Measurements from ENCODE around the gene ZNF418.
"Not testable (repeated sequence)": the region's sequence is repeated elsewhere in the genome, so short reads cannot be mapped to it uniquely, and the experiment has no call there.

The ZNF418 gene

DNA sequence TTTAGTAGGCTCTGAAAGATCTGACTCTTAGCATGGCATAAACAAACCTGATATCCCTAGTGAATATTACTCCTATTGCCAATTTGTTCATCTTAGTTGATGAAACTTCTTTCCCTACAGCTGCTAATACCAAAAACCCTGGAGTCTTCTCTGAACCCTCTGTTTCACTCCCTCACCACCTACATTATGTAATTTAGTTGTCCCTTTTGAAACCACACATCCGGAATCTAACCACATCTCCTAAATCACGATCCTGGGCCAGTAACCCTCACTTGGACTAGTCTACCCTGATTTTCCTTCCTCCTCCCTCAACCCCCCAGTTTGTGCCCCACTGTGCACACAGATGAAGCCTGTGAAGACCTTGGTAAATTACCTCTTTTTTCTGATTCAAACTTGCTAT is 11.1 kb upstream of the ZNF418 start:
- H3K36me3 ChIP-seq (ENCODE audit: control insufficient read depth in 1 of 2, insufficient read depth in 2 of 2, low read length in 2 of 2), result peaks cover 30 to 38% of the 10 kb centered on the region in 2 donors
- H3K27me3 ChIP-seq (ENCODE audit: low read depth, low read length), result no peaks in the 10 kb centered on the region
- peaks cover 0 to 12% of the 10 kb centered on the region in 2 donors for H3K4me1 ChIP-seq (ENCODE audit: control insufficient read depth in 1 of 2, insufficient read depth in 2 of 2, low read length in 2 of 2)
- no peak overlapping the region for H3K27ac ChIP-seq (ENCODE audit: low read length)
- peaks cover 35 to 56% of the 10 kb centered on the region in 2 donors for H3K9me3 ChIP-seq (ENCODE audit: control insufficient read depth in 1 of 2, low read length in 2 of 2)
- peak overlapping the region; percentile 74 to 98 for H3K4me3 ChIP-seq (ENCODE audit: low read depth in 1 of 2, low read length in 2 of 2)

DNA sequence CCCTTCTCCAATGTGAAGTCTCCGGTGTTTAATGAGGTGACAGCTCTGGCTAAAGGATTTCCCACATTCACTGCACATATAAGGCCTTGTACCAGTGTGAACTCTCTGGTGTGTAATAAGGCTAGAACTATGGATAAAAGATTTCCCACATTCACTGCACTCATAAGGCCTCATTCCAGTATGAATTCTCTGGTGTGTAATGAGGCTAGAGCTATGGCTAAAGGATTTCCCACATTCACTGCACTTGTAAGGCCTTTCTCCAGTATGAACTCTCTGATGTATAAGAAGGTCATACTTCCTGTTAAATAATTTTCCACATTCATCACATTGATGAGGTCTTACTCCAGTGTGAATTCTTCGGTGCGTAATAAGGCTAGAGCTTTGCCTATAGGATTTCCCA is 6.4 kb upstream of the ZNF418 start:
- H3K27ac ChIP-seq (ENCODE audit: low read length), result no peak overlapping the region
- peaks cover 40 to 70% of the 10 kb centered on the region in 2 donors for H3K9me3 ChIP-seq (ENCODE audit: control insufficient read depth in 1 of 2, low read length in 2 of 2)
- no peaks in the 10 kb centered on the region for H3K27me3 ChIP-seq (ENCODE audit: low read depth, low read length)
- H3K4me1 ChIP-seq (ENCODE audit: control insufficient read depth in 1 of 2, insufficient read depth in 2 of 2, low read length in 2 of 2), result peaks cover 0 to 6% of the 10 kb centered on the region in 2 donors
- peaks cover 36 to 69% of the 10 kb centered on the region in 2 donors for H3K36me3 ChIP-seq (ENCODE audit: control insufficient read depth in 1 of 2, insufficient read depth in 2 of 2, low read length in 2 of 2)
- peak overlapping the region; percentile 32 to 52 for H3K4me3 ChIP-seq (ENCODE audit: low read depth in 1 of 2, low read length in 2 of 2)

DNA sequence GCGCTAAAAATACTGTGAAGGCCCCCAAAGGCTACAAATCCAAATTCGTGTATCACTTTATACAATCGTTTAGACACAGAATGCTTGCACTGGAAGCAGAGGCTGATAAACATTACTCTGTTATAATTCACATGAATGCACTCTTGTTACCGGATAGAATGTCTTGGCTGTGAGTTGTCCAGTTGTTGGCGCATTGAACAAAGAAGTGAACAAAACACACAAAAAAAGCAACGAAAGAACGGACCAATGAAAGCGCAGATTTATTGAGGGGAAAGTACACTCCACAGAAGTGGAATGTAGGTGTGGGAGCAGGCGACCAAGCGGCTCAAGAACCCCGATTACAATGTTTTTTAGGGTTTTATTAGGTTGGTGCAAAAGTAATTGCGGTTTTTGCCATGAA is 529 bp upstream of the ZNF418 start:
- peaks cover under 1 to 48% of the 10 kb centered on the region in 2 donors for H3K36me3 ChIP-seq (ENCODE audit: control insufficient read depth in 1 of 2, insufficient read depth in 2 of 2, low read length in 2 of 2)
- H3K4me3 ChIP-seq (ENCODE audit: low read depth in 1 of 2, low read length in 2 of 2), result peak overlapping the region; percentile 75 to 78
- H3K9me3 ChIP-seq (ENCODE audit: control insufficient read depth in 1 of 2, low read length in 2 of 2), result peaks cover 9 to 36% of the 10 kb centered on the region in 2 donors
- no peaks in the 10 kb centered on the region for H3K27me3 ChIP-seq (ENCODE audit: low read depth, low read length)
- no peak overlapping the region for H3K27ac ChIP-seq (ENCODE audit: low read length)
- peaks cover 0 to 7% of the 10 kb centered on the region in 2 donors for H3K4me1 ChIP-seq (ENCODE audit: control insufficient read depth in 1 of 2, insufficient read depth in 2 of 2, low read length in 2 of 2)

DNA sequence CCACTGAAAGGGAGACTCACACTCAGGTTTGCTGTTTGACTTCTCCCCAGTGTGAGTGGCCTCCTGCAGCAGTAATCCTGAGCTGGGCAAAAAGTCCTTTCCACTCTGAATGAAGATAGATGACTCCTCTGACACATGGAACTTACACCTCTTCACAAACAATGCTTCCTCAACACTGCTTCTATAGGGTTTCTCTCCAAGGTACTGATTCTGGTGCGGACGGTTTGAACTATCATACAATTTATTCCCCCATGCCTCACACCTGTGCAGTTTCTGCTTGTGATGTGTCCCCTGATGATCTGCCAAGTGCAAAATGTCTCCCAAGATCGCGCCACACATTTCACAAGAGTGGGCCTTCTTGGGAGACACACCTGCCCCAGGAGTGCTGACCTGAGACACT is 7.6 kb downstream of the ZNF418 start:
- Histone ChIP-seq H3K4me3 (ENCODE audit: low read depth in 1 of 2, low read length in 2 of 2) (peak overlapping the region; percentile 31 to 46), H3K9me3 (ENCODE audit: control insufficient read depth in 1 of 2, low read length in 2 of 2) (peaks cover 32 to 76% of the 10 kb centered on the region in 2 donors), H3K36me3 (ENCODE audit: control insufficient read depth in 1 of 2, insufficient read depth in 2 of 2, low read length in 2 of 2) (peaks cover 28 to 73% of the 10 kb centered on the region in 2 donors), H3K27me3 (ENCODE audit: low read depth, low read length) (no peaks in the 10 kb centered on the region), H3K4me1 (ENCODE audit: control insufficient read depth in 1 of 2, insufficient read depth in 2 of 2, low read length in 2 of 2) (no peaks in the 10 kb centered on the region), H3K27ac (ENCODE audit: low read length) (no peak overlapping the region)

DNA sequence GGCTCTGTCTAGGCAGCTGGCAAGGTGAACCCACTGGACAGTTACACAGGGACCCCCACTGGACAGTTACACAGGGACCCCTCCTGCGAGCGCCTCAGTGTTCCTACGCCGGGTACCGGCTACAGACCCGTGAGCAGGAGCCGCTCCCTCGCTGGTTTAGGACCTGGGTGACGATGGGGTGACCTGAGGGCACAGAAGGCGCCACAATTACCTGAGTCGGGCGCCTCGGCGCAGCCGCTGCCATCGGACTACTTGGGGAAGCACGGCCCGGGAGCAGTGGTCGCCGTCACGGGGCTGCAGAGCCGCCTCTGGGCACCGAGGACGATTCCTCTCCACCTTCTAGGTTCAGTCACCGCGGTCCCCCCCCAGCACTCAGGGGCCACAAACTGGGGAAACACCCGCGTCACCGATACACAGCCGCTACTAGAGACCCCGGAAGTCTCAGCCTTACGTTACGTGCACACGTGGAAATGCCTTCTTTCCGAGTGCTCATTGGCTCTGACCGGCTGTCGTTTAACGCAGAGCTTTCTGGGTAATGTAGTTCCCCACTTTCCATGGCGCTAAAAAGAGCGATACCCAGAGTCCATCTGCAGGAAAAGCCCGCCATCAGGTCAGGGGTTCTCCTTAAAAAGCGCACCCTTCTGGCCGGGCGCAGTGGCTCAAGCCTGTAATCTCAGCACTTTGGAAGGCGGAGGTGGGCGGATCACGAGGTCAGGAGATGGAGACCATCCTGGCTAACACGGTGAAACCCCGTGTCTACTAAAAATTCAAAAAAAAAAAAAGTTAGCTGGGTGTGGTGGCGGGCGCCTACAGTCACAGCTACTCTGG is 18.8 kb downstream of the ZNF418 start, which contains the start of gene ZNF417:
Gene ZNF417 (minus strand): TSS at position 425 of the 828 bp plus-strand sequence. CDS start 181 bp downstream, at position 244.
- H3K4me3 ChIP-seq (ENCODE audit: low read depth in 1 of 2, low read length in 2 of 2), result peak within 1 kb of the TSS; percentile 82 to 90
- H3K27me3 ChIP-seq (ENCODE audit: low read depth, low read length); H3K27ac ChIP-seq (ENCODE audit: low read length): not testable (repeated sequence)
- peaks cover 8 to 39% of the 10 kb centered on the region in 2 donors for H3K36me3 ChIP-seq (ENCODE audit: control insufficient read depth in 1 of 2, insufficient read depth in 2 of 2, low read length in 2 of 2)
- H3K4me1 ChIP-seq (ENCODE audit: control insufficient read depth in 1 of 2, insufficient read depth in 2 of 2, low read length in 2 of 2), result peaks cover 0 to 13% of the 10 kb centered on the region in 2 donors
- H3K9me3 ChIP-seq (ENCODE audit: control insufficient read depth in 1 of 2, low read length in 2 of 2), result peaks cover 0 to 15% of the 10 kb centered on the region in 2 donors

DNA sequence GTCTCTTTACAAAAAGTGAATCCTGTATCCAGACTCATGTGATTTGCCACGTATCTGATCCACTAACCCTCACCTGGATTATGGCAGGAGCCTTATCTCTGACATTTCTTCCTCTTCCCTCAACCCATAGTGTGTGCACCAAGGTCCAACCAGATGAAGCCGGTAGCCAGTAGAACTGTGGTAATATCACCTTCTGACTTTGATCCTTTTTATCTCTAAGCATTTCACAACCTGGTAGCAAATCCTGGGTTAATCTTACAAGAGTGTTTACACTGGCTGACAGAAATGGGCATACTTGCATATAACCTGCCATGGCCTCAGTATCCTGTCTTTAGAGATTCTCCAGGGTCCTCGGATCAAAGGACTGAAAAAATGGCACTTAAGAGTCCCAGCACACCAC is 20.7 kb downstream of the ZNF418 start:
- H3K27me3 ChIP-seq (ENCODE audit: low read depth, low read length), result no peaks in the 10 kb centered on the region

DNA sequence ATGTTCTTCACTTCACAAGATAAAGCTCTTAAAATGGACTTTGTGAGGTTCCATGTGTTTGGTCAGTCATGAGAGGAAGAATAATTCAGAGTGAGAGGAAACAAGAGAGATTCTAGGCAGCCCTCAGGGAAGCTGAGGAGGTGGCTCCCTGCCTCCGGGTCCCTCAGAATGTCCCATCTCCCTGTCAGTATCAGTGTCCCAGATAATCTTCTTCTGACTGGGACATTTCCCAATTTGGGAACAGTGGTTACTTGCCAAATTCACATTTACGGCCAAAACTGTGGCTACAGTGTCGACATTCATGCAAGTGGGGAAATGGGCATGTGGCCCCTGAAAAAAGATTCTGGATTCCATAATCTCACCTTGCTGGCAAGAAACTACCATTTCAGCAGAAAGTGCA is 27.8 kb downstream of the ZNF418 start:
- Histone ChIP-seq H3K4me3 (ENCODE audit: low read depth in 1 of 2, low read length in 2 of 2) (no peak overlapping the region), H3K36me3 (ENCODE audit: control insufficient read depth in 1 of 2, insufficient read depth in 2 of 2, low read length in 2 of 2) (peaks cover 19 to 54% of the 10 kb centered on the region in 2 donors), H3K4me1 (ENCODE audit: control insufficient read depth in 1 of 2, insufficient read depth in 2 of 2, low read length in 2 of 2) (no peaks in the 10 kb centered on the region), H3K27me3 (ENCODE audit: low read depth, low read length) (no peaks in the 10 kb centered on the region), H3K9me3 (ENCODE audit: control insufficient read depth in 1 of 2, low read length in 2 of 2) (peaks cover 17 to 32% of the 10 kb centered on the region in 2 donors), H3K27ac (ENCODE audit: low read length) (no peak overlapping the region)

More for the DNA sequence above, 20.7 kb downstream of the ZNF418 start:
- Histone ChIP-seq H3K4me1 (ENCODE audit: control insufficient read depth in 1 of 2, insufficient read depth in 2 of 2, low read length in 2 of 2) (peaks cover 0 to 13% of the 10 kb centered on the region in 2 donors), H3K36me3 (ENCODE audit: control insufficient read depth in 1 of 2, insufficient read depth in 2 of 2, low read length in 2 of 2) (peaks cover 13 to 41% of the 10 kb centered on the region in 2 donors), H3K9me3 (ENCODE audit: control insufficient read depth in 1 of 2, low read length in 2 of 2) (peaks cover 6 to 19% of the 10 kb centered on the region in 2 donors), H3K27ac (ENCODE audit: low read length) (no peak overlapping the region), H3K4me3 (ENCODE audit: low read depth in 1 of 2, low read length in 2 of 2) (peak overlapping the region; percentile 82 to 90)

DNA sequence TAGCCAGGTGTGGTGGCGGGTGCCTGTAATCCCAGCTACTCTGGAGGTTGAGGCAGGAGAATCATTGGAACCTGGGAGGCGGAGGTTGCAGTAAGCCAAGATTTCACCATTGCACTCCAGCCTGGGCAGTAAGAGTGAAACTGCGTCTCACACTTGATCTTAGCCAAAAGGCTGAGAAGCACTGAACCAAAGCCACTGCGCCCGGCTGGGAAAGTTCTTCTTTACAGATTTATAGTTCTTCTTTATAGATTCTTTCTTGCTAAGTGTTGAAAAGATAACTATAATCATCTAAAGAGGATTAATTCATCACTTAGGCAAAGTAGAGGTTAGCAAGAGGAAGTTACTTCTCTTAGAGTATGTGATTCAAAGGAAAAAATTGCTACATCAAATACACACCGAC is 29.9 kb downstream of the ZNF418 start:
- H3K9me3 ChIP-seq (ENCODE audit: control insufficient read depth in 1 of 2, low read length in 2 of 2), result peaks cover 11 to 27% of the 10 kb centered on the region in 2 donors

DNA sequence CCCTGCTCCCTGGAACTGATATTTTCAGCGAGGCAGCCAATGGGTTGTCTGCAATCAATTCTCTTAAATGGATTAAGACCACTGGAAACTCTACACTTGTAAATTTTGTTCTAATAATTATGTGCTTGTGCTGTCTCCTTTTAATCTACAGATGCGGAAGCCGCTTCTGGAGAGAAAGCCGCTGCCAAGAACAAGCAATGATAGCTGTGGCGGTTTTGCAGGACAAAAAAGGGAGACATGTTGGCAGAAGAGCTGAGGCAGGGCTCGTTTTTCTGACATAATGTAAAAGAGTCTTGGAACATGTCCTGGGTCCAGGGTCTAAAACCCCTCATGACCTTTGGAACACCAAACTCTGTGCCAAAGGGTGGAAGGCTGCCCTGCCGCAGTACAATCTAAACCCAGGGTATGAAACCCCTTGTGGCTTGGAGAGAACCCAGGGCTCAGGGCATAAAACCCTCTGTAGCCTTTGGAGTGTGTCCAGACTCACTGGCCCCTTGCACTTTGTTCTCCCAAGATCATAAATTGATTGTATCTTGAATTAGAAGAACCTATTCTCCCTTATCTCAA is 31.5 kb downstream of the ZNF418 start:
- Histone ChIP-seq H3K4me3 (ENCODE audit: low read depth in 1 of 2, low read length in 2 of 2) (no peak overlapping the region), H3K36me3 (ENCODE audit: control insufficient read depth in 1 of 2, insufficient read depth in 2 of 2, low read length in 2 of 2) (peaks cover 6 to 23% of the 10 kb centered on the region in 2 donors), H3K9me3 (ENCODE audit: control insufficient read depth in 1 of 2, low read length in 2 of 2) (peaks cover 11 to 26% of the 10 kb centered on the region in 2 donors), H3K4me1 (ENCODE audit: control insufficient read depth in 1 of 2, insufficient read depth in 2 of 2, low read length in 2 of 2) (no peaks in the 10 kb centered on the region), H3K27ac (ENCODE audit: low read length) (no peak overlapping the region), H3K27me3 (ENCODE audit: low read depth, low read length) (no peaks in the 10 kb centered on the region)

More for the DNA sequence above, 29.9 kb downstream of the ZNF418 start:
- Histone ChIP-seq H3K27me3 (ENCODE audit: low read depth, low read length) (no peaks in the 10 kb centered on the region), H3K4me3 (ENCODE audit: low read depth in 1 of 2, low read length in 2 of 2) (no peak overlapping the region), H3K4me1 (ENCODE audit: control insufficient read depth in 1 of 2, insufficient read depth in 2 of 2, low read length in 2 of 2) (no peaks in the 10 kb centered on the region), H3K27ac (ENCODE audit: low read length) (no peak overlapping the region), H3K36me3 (ENCODE audit: control insufficient read depth in 1 of 2, insufficient read depth in 2 of 2, low read length in 2 of 2) (peaks cover 6 to 32% of the 10 kb centered on the region in 2 donors)

DNA sequence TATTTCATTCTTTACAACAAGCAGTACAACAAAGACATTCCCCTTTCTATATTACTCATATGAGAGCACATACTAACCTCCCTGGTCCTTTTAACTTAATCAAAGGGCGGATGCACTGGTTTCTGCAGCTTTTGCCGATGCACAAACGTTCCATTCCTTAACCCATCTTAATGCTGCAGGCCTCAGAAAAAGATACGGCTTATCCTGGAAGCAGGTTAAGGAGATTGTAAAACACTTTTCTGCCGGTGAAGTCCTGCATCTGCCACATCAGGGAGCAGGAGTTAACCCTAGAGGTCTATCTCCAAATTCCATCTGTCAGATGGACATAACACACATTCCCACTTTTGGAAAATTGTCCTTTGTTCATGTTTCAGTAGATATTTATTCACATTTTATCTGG is 34.9 kb downstream of the ZNF418 start:
- Histone ChIP-seq H3K9me3 (ENCODE audit: control insufficient read depth in 1 of 2, low read length in 2 of 2) (peaks cover 0 to 11% of the 10 kb centered on the region in 2 donors), H3K27me3 (ENCODE audit: low read depth, low read length) (no peaks in the 10 kb centered on the region), H3K27ac (ENCODE audit: low read length) (no peak overlapping the region), H3K36me3 (ENCODE audit: control insufficient read depth in 1 of 2, insufficient read depth in 2 of 2, low read length in 2 of 2) (peaks cover 0 to 8% of the 10 kb centered on the region in 2 donors), H3K4me3 (ENCODE audit: low read depth in 1 of 2, low read length in 2 of 2) (no peak overlapping the region), H3K4me1 (ENCODE audit: control insufficient read depth in 1 of 2, insufficient read depth in 2 of 2, low read length in 2 of 2) (no peaks in the 10 kb centered on the region)

DNA sequence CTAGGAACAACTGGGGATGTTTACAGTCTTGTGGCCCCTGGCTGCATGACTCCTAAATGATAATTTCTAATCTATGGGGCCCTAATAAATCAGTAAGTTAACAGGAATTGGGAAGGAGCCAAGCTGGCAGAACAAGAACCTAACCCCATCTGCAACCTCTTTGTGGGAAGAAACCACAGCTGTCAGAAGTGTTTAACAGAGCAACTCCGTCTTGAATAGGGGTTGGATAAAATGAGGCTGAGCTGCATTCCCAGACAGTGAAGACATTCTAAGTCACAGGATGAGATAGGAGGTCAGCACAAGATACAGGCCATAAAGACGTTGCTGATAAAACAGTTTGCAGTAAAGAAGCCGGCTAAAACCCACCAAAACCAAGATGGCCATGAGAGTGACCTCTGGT is 44.5 kb downstream of the ZNF418 start:
- H3K4me3 ChIP-seq (ENCODE audit: low read depth in 1 of 2, low read length in 2 of 2); H3K36me3 ChIP-seq (ENCODE audit: control insufficient read depth in 1 of 2, insufficient read depth in 2 of 2, low read length in 2 of 2); H3K27me3 ChIP-seq (ENCODE audit: low read depth, low read length); H3K27ac ChIP-seq (ENCODE audit: low read length); H3K9me3 ChIP-seq (ENCODE audit: control insufficient read depth in 1 of 2, low read length in 2 of 2); H3K4me1 ChIP-seq (ENCODE audit: control insufficient read depth in 1 of 2, insufficient read depth in 2 of 2, low read length in 2 of 2): not testable (repeated sequence)

Data from muscle layer of duodenum (tissue), 2 donors.